Endodermal cell (in vitro differentiated cells): ENCODE results near the gene POMT1. TPM values are rescaled to one million over a fixed set of nuclear protein-coding genes. Genes with fewer than 3 reads are reported as not detected.

ENCODE experiments used
- DNase-seq: peaks from one replicate; pipeline ENCODE4 v3.0.0-alpha.2; 2017
- H3K27ac ChIP-seq: 2 replicates; pipeline ENCODE4 v1.5.1; 2013; ENCODE audit warnings: mild to moderate bottlenecking, low read depth, low read length, moderate library complexity
- H3K27me3 ChIP-seq: 2 replicates; pipeline ENCODE4 v1.6.1; 2013; ENCODE audit warnings: mild to moderate bottlenecking, low read length, moderate library complexity; ENCODE audit not compliant: insufficient read depth, control insufficient read depth, poor library complexity, severe bottlenecking
- H3K36me3 ChIP-seq: 2 replicates; pipeline ENCODE4 v1.7.0; 2013; ENCODE audit warnings: mild to moderate bottlenecking, low read length, moderate library complexity; ENCODE audit not compliant: control insufficient read depth, insufficient read depth
- H3K4me1 ChIP-seq: one replicate; pipeline ENCODE4 v1.7.0; 2013; ENCODE audit warnings: low read length; ENCODE audit not compliant: control insufficient read depth, insufficient read depth
- H3K4me3 ChIP-seq: 2 replicates; pipeline ENCODE4 v1.5.1; 2013; ENCODE audit warnings: mild to moderate bottlenecking, low read length, moderate library complexity
- H3K9ac ChIP-seq: 2 replicates; pipeline ENCODE4 v1.6.1; 2013; ENCODE audit warnings: mild to moderate bottlenecking, low read length, moderate library complexity; ENCODE audit not compliant: poor library complexity, severe bottlenecking; ENCODE audit errors: extremely low read depth
- H3K9me3 ChIP-seq: 2 replicates; pipeline ENCODE4 v1.6.1; 2013; ENCODE audit warnings: mild to moderate bottlenecking, low read length, moderate library complexity; ENCODE audit not compliant: control insufficient read depth
- H3K27ac Mint-ChIP-seq: 2 replicates; pipeline ENCODE4 v1.8.0; 2020; ENCODE audit warnings: mixed read lengths
- H3K27me3 Mint-ChIP-seq: 2 replicates; pipeline ENCODE4 v1.8.0; 2021; ENCODE audit warnings: mild to moderate bottlenecking, mixed read lengths; ENCODE audit not compliant: insufficient read depth
- H3K36me3 Mint-ChIP-seq: 2 replicates; pipeline ENCODE4 v1.8.0; 2020; ENCODE audit warnings: low read depth, mixed read lengths
- H3K4me1 Mint-ChIP-seq: 2 replicates; pipeline ENCODE4 v1.8.0; 2020; ENCODE audit warnings: mixed read lengths
- H3K4me3 Mint-ChIP-seq: 2 replicates; pipeline ENCODE4 v1.8.0; 2020; ENCODE audit warnings: mild to moderate bottlenecking, moderate library complexity, mixed read lengths
- H3K9me3 Mint-ChIP-seq: 2 replicates; pipeline ENCODE4 v1.8.0; 2020; ENCODE audit warnings: mild to moderate bottlenecking, mixed read lengths
- WGBS, 2 experiments: methylation state at CpG; one replicate each; pipeline versions ENCODE4 v1.1.5 to v1.1.7; 2013; ENCODE audit warnings: missing lambda C conversion rate in 2 of 2, mixed read lengths in 1 of 2; ENCODE audit not compliant: insufficient coverage in 1 of 2, insufficient read length in 1 of 2; 5-methylcytosine and 5-hydroxymethylcytosine counted together
- total RNA-seq, 2 donors: library from RNA; stranded (reverse); fragmentation: NEBNext Ultra II Directional in 1 of 2; extraction: Animal tissue kit (Norgen Biotek cat#: 25700) in 1 of 2; gene quantifications; 2 replicates in 1 of 2; 3 replicates in 1 of 2; pipeline ENCODE4 v1.2.1, GENCODE V29; 2021
- TF ChIP-seq, protein P1 (sequence below): fragments of 200-600 bp; sonication (generic); conservative IDR thresholded peaks from 2 replicates; pipeline ENCODE4 v1.5.0; 2021; ENCODE audit warnings: antibody characterized with exemption, mild to moderate bottlenecking

The POMT1 gene
- total RNA-seq, 2 donors from 2014 or later = 42.3 to 53.8 TPM

DNA sequence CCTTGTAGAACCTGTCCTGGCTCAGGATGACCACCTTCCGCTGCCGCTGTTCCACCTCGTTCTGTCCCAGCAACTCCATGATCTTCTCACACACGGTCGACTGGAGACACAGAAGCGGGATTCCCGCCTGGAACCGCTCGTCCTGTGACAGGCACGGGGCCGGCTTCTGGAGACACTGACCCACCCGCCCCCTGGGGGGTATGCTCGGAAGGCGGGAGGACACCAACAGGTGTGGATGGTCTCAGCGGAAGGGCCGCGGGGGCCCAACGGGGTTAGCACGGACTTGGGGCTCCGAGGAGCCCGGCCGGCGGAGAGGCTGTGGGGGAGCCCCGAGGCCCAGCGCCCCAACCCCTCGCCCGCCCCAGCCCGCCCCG is 27.8 kb downstream of the POMT1 start:
- TF ChIP-seq, protein P1, sequence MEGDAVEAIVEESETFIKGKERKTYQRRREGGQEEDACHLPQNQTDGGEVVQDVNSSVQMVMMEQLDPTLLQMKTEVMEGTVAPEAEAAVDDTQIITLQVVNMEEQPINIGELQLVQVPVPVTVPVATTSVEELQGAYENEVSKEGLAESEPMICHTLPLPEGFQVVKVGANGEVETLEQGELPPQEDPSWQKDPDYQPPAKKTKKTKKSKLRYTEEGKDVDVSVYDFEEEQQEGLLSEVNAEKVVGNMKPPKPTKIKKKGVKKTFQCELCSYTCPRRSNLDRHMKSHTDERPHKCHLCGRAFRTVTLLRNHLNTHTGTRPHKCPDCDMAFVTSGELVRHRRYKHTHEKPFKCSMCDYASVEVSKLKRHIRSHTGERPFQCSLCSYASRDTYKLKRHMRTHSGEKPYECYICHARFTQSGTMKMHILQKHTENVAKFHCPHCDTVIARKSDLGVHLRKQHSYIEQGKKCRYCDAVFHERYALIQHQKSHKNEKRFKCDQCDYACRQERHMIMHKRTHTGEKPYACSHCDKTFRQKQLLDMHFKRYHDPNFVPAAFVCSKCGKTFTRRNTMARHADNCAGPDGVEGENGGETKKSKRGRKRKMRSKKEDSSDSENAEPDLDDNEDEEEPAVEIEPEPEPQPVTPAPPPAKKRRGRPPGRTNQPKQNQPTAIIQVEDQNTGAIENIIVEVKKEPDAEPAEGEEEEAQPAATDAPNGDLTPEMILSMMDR = peak; percentile 40
- peaks cover 10% of the 10 kb centered on the region for H3K4me1 Mint-ChIP-seq
- peaks cover 32% of the 10 kb centered on the region for H3K36me3 ChIP-seq
- H3K27me3 ChIP-seq = no peaks in the 10 kb centered on the region
- H3K4me1 ChIP-seq = peaks cover 5% of the 10 kb centered on the region
- peak overlapping the region; percentile 76 for H3K4me3 Mint-ChIP-seq
- 3 to 8% methylated on average over 7 to 29 of the region's 29 CpGs for WGBS, 2 experiments
- peak overlapping the region; percentile 76 for H3K27ac Mint-ChIP-seq
- H3K9me3 ChIP-seq = no peaks in the 10 kb centered on the region
- H3K27ac ChIP-seq = no peak overlapping the region
- DNase-seq = peak; percentile 79
- no peaks in the 10 kb centered on the region for H3K9me3 Mint-ChIP-seq
- H3K9ac ChIP-seq = peak overlapping the region; percentile 56
- no peaks in the 10 kb centered on the region for H3K27me3 Mint-ChIP-seq
- peak overlapping the region; percentile 85 for H3K4me3 ChIP-seq
- H3K36me3 Mint-ChIP-seq = peaks cover 27% of the 10 kb centered on the region

DNA sequence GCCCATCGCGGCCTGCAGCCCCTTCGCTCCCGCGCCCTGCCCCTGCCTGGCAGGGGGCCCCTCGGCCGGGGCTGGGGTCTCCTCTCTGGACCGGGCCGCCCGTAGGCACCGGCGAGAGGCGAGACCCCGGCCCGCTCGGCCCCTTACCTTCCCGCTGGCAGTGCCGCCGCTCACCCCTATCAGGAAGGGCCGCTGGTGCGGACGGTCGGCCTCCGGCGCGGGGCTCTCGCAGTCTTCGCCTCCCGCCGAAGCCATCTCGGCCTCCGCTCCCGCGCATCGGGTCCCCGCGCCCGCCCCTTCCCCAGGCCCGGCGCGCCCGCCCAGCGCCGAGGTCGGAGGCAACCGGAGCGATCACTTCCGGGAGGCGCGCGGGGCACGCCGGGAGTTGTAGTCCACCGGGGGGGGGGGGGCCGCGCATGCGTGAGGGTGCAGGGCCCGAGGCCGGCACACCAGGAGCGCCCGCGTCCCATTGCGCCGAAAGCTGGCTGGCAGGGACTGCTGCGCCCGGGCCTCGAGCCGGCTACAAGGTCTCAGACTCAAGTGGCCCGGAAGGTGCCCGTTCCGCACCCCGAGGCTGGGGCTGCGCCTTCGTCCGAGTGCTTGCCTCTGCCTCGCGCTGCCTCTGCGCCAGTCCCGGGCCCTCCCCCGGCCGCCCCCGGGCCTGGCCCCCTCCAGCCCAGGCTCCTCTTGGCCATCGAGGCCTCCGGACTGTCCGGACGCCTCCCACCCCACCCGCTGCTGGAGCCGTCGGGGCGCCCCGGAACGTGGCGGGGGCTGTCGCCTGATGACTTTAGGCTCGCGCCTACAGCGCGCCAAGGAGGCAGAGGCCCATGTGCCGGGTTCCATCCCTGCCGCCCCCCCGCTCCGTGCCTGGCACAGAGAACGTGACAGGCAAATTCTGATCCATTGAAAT is 28.5 kb downstream of the POMT1 start, which contains the start of gene UCK1:
UCK1 (minus strand) TSS at position 344 of the 913 bp plus-strand sequence; CDS start at position 255, 89 bp downstream.
- no peak within 1 kb of the TSS for H3K27ac ChIP-seq
- Mint-ChIP-seq H3K9me3 (peaks cover under 1% of the 10 kb centered on the region), H3K27me3 (no peaks in the 10 kb centered on the region), H3K36me3 (peaks cover 20% of the 10 kb centered on the region), H3K4me1 (peaks cover 10% of the 10 kb centered on the region), H3K27ac (peak within 1 kb of the TSS; percentile 76), H3K4me3 (peak within 1 kb of the TSS; percentile 76)
- no peaks in the 10 kb centered on the region for H3K27me3 ChIP-seq
- WGBS, 2 experiments = 19 to 49% methylated on average over 28 to 103 of the region's 103 CpGs
- peak within 1 kb of the TSS; percentile 56 for H3K9ac ChIP-seq
- H3K4me3 ChIP-seq = peak within 1 kb of the TSS; percentile 85
- H3K9me3 ChIP-seq = no peaks in the 10 kb centered on the region
- TF ChIP-seq, protein P1 = no peak
- peak; percentile 95 for DNase-seq
- peaks cover 29% of the 10 kb centered on the region for H3K36me3 ChIP-seq
- peaks cover 5% of the 10 kb centered on the region for H3K4me1 ChIP-seq

DNA sequence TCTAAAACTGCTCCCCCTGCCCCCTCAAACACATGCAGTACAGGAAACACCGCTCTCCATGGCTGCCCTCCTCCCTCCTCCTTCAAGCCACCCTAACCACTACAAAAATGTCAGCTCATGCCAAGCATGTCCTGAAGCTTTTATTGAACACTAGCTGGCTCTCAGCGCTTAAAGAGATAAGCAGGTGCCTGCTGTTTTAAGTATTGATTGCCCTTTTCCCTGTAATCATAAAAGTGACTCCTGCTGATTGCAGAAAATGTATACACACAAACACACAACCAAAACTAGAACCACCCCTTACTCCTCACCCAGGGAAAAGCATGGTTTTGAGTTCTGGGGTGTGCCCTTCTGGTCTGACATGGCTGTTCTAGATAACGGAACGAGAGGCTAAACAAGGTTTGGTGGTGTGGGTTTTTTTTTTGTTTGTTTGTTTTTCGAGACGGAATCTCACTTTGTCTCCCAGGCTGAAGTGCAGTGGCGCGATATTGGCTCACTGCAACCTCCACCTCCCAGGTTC is 32.1 kb downstream of the POMT1 start:
- H3K4me1 ChIP-seq = peaks cover 5% of the 10 kb centered on the region
- Mint-ChIP-seq H3K9me3 (peaks cover 24% of the 10 kb centered on the region), H3K36me3 (peaks cover 2% of the 10 kb centered on the region), H3K4me3 (no peak overlapping the region), H3K27ac (no peak overlapping the region), H3K4me1 (peaks cover 10% of the 10 kb centered on the region), H3K27me3 (peaks cover 3% of the 10 kb centered on the region)
- peaks cover 2% of the 10 kb centered on the region for H3K36me3 ChIP-seq
- H3K9me3 ChIP-seq = peaks cover 8% of the 10 kb centered on the region
- WGBS, 2 experiments = 88 to 98% methylated on average over 8 of the region's 8 CpGs
- no peak overlapping the region for H3K4me3 ChIP-seq
- H3K27me3 ChIP-seq = no peaks in the 10 kb centered on the region
- TF ChIP-seq, protein P1 = no peak
- DNase-seq = no peak
- H3K9ac ChIP-seq = no peak overlapping the region
- H3K27ac ChIP-seq = no peak overlapping the region
